GM19043 (cell line): ENCODE data around the gene MAB21L2.

Experiments used
- ATAC-seq: cut with Tn5 transposase; IDR thresholded peaks from one replicate; pipeline ENCODE4 v1.9.1; 2021; ENCODE audit warnings: low read depth; ENCODE audit not compliant: unreplicated experiment

The MAB21L2 gene

DNA sequence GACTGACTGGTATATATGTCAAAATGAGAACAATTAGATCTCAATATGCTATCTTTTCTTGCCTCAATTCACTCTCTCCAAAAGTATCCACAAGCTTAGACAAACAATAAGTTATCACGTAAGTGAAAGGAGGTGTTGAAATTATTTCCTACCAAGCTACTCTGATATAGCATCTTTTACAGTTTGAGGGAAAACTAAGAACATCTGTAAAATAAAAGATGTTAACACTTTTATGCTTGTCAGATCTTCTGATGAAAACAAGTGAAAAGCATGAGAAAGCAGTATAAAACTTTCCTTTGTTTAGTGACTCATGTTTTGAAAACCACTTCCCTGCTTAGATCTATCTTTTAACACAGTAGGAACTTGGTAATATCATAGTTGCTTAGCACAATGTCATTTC lies 8.4 kb upstream of the MAB21L2 start:
- no peak for ATAC-seq

DNA sequence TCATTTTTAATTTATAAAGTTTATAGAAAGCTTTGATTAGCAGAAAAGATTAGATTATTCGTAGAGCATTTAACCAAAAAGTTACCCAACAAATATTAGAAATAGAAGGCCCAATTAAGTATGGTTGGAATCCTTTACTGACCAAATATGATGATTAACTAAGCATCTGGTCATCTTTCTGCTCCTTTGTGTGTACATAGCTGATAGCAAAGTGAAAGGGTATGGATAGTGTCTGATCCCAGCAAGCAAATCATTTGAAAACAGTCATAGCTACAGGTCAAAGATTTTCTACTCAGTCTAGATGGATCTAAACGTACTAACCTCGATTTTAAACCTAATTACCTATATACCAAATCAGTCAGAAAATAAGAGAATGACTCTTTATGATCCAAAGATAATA lies 7.3 kb upstream of the MAB21L2 start:
- ATAC-seq, result no peak

DNA sequence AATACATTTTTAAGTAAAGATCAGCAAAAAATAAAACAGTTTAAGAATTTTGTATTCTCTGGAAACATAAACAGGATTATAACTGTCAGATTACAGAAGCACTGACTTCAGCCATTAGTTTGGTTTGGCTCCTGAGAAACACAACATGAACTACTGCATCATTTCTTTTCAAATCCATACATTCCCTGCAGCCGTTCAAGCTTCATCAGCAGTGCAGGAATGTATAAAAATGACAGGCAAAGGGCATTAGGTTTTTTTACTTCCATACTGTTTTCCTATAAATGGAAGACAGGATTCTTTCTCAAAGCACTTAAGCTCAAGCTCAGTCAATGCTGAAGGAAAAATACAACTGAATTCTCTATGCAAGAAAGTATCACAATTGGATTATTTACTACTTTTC lies 4.2 kb upstream of the MAB21L2 start:
- no peak for ATAC-seq

DNA sequence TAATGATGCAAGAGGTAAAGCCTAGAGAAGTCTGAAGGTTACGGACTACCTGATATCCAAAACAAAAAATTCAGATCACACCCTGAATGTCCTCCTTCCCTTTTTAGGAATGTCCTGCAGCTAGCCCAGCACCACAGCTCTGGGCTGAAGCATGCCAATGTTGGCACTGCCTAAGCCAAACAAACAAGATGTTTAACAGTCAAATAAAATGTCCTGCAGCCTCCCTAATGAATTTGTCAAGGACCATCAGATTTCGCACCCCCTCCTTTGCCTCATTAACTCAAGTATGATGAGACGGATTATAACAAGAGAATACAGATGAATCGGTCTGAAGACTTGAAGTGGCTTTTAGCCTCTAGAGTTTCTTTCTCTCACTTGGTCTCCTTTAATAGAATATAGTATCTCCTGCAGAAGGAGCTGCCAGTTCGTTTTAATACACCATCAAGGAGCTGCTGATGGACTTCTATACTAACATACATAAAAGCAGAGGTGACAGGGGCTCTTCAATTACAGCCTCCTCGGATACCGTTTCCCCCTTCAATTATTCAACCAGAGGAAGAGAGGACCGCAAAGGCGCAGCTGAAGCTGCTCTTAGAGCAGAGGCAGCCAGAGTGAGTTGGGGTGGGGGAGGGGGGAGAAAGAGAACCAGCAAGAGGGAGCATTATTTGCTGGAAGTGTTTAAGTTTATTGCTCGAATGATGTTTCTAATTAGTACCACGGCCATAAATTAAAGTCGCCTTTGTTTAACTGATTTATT lies 3.0 kb upstream of the MAB21L2 start:
- ATAC-seq, result no peak

DNA sequence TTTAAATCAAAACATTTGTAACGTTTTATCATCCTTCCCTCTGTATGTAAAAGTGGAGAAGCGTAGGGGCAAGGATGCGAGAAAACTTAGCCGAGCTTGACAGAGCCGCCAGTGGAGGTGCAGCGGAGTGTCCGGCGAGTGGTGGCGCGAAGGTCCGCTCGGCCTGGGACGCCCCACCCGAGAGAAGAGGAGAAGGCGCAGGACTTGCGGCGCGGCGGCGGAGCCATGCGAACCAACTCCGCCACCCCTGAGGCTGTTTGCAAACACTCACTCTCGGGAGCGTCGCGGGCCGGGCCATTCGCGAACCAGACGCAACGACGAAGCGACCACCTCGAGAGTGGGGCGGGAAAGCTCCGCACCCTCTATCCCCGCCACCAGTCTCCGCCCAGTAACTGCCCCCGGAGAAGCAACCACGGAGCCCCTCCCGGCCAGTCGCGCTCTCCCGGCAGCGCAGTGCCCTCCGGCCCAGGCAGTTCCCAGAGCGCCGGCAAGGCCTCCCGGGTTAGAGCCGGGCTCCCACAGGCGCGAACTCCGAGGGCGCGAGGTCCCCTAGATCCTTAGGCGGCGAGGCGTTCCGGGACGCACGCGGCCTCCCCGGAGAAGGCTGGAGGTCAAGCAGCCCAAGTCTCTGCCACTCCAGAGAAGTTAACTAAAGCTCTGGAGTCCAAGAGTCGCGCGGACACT lies 2.3 kb upstream of the MAB21L2 start:
- ATAC-seq, result no peak

DNA sequence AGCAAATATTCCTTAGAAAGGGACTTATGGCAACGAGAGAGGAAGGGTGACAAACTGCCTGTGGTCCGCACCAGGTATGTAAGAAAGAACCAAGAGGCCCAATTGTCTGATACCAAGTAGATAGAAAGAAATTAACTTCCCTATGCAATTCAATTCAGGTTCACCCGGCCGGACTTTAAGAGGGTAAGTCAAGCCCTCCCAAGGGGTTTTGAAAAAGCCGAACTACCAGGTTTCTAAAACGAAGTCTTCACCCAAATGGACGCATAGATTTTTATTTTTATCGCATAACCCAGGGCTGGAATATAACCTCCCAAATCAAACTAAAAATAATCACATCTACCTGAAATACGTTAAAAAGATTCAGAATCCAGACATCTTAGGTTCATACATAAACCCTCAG lies 1.6 kb upstream of the MAB21L2 start:
- no peak for ATAC-seq

DNA sequence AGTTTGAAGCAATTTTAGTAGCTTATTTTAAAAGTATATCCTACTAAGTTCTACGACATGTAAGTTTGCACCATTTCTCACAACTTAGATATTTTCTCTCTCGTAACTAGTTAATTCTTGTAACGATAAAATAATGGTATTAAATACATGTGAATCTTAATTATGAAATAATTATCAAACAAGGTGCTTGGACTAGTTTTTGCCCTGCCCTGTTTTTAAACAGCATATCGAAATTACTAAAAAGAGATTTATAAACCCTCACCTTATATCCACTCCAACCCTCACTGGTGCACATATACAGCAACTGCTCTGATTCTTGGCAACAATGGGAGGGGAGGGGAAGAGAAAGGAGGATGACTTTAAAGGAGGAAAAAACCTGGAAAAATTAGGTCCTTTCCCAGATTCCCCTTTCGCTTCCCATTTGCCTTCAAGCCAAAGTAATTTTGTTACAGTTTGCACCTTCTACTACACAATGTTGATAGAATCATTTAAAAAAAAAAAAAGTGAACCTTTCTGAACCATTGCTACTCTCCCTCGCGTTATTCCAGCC lies 820 bp upstream of the MAB21L2 start:
- ATAC-seq, result no peak

DNA sequence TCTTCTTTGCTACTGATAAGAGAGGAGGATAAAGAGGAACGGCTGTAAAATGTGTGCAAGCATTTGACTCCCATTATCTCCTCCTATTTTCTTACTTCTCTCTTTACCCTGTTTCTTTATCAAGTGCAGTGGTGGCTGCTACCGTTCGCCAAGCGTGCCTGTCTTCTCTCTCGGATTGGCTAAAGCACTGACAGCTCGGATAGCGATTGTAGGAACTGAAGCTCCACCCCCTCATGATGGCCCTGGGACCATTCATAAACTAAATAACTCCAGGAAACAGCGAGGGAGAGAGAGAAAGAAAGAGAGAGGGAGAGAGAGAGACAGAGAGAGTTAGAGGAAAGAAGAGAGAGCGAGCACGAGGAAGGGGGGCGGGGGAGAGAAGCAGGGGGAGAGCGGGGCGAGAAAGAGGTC lies 305 bp upstream of the MAB21L2 start:
- ATAC-seq, result no peak

DNA sequence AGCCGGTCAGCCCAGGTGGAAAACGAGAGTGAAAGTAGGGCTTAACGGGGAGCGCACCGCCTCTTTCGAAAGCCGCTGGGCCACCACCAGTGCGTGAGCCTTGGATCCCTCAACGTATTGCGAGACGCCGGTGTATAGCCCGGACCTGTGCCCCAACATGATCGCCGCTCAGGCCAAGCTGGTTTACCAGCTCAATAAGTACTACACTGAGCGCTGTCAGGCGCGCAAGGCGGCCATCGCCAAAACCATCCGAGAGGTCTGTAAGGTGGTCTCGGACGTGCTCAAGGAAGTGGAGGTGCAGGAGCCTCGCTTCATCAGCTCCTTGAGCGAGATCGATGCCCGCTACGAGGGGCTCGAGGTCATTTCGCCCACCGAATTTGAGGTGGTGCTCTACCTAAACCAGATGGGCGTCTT lies 929 bp downstream of the MAB21L2 start:
- ATAC-seq, result no peak

DNA sequence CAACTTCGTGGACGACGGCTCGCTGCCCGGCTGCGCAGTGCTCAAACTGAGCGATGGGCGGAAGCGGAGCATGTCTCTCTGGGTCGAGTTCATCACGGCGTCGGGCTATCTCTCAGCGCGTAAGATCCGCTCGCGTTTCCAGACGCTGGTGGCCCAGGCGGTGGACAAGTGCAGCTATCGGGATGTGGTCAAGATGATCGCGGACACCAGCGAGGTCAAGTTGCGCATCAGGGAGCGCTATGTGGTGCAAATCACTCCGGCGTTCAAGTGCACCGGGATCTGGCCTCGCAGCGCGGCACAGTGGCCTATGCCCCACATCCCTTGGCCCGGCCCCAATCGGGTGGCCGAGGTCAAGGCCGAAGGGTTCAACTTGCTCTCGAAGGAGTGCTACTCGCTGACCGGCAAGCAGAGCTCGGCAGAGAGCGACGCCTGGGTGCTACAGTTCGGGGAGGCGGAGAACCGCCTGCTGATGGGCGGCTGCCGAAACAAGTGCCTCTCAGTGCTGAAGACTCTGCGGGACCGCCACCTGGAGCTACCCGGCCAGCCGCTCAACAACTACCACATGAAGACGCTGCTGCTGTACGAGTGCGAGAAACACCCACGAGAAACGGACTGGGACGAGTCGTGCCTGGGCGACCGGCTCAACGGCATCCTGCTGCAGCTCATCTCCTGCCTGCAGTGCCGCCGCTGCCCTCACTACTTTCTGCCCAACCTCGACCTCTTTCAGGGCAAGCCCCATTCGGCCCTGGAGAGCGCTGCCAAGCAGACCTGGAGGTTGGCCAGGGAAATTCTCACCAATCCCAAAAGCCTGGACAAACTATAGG lies 1.5 kb downstream of the MAB21L2 start:
- no peak for ATAC-seq

DNA sequence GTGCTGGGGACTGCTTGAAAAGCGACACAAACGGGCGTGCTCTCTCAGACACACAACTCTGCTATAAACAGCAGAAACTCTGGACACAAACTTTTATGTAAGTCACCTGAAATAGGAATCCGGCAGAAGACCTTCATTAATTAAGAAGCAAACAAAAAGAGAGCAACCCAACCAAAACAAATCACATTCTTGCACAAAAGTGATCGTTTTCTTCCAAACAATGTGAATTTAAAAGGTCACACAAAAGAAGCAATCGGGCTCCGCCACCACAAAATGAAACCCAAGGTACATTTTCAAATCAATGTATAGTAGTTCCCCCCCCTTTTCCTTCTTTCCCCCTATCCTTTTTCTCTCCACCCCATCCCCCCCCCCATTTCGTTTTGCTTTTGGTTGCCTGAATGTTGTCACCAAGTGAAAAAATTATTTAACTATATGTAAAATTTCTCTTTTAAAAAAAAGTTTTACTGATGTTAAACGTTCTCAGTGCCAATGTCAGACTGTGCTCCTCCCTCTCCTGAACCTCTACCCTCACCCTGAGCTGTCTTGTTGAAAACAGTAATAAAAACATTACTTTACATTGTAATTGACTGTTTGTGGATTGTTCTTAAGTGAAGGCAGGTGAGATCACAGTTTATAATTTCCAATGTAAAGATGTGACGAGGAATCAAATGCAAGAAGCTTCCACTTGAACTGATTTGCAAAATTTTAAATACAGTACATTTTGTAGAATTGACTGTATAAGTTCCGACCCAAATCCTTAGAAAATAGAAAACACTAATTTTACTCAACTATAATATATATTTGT lies 2.4 kb downstream of the MAB21L2 start:
- ATAC-seq, result no peak

DNA sequence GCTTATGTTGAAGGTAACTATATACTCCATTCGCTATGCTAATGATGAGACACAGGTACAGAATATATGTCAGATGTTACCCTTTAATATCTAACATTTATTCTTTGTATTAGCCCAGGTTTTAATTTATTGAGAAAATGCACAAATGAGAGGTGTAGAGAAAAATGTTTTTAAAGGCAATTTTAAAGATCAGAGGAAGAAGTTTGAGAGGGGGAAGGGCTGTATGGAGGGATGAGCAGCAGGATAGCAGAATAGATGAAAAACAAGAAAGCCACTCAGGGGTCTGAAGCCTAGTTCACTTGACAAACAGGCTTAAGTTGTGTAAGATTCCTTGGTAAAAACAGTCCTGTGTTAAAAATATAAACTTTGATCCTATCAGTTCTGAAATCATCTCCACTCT lies 3.7 kb downstream of the MAB21L2 start:
- no peak for ATAC-seq

DNA sequence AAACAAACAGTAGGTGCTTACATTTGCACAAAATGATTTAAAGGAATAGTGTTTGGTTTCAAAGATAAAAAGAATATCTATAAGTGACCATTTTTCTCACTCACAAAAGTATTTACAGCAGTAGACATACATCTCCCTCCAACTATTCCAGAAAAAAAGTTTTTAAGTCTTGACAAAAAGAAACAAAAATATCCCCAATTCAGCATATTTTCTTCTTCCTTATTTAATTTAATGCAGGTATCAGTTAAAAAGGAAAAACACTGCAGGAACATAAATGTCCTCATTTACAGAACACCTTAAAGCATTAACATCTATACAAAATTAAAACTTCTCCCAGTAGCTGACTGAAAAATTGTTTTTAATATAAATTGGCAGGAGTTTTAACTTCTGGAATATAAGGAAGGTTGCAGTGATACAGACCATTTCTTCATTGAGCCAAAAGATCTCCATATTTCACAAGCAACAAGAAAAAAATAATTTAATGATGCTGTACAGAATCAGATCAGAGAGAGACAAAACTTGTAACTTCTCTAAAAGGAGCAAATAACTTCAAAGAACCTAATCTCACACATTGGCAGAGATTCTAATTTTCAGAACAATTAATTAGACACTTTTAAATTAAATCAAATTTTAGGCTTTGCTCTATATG lies 4.3 kb downstream of the MAB21L2 start:
- ATAC-seq, result no peak

DNA sequence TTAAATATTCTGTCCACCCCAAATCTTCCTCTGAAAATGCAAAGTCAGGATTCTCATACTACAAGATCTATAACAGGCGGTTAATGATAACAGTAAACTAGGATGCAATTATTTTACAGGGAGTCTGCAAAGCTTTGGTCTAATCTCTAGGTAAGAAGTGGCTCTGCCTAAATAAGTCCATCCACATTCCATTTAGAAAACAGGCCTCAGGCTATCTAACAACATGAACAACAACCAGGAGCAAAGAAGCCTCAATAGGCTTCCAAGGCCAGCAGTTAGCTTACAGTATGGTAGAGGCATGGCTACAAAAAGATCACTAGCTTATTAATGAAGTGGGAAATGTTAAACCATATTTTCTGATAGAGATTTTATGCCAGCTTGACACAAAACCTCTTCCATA lies 6.4 kb downstream of the MAB21L2 start:
- no peak for ATAC-seq

DNA sequence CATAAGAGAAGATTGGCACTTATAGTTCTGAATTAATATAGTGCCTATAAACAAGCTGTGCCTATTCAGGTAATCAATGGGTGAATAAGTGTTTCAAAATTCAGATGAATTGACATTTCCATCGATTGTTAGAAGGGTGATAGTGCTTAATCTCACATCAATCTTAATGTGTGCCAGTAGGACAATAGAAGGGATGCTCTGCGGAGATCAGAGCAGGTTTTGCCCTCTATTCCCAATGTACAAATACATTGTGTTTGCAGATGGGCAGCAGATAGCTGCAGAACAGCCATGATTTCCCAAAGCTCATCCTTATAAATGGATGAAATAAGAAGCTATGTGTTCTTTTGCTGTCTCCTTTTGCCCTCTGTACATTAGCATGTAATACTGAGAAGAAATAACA lies 7.2 kb downstream of the MAB21L2 start:
- no peak for ATAC-seq

DNA sequence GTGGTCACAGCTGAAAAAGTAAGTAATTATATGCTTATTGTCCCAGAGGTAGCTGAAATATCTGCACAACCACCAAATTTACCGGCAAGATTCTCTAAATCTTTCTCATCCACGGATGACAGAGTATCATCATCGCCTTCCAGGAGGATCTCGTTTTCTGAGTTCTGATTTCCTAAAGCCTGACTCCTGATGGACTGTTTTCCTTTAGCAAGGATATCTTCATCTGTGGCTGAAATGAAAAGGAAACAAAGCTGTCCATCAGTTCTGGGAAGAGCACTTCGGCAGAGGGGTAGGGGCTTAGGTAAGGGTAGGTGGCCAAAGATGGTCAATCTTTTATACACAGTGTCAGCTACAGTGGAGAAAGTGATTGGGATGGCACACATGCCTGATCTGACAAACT lies 8.7 kb downstream of the MAB21L2 start:
- no peak for ATAC-seq

DNA sequence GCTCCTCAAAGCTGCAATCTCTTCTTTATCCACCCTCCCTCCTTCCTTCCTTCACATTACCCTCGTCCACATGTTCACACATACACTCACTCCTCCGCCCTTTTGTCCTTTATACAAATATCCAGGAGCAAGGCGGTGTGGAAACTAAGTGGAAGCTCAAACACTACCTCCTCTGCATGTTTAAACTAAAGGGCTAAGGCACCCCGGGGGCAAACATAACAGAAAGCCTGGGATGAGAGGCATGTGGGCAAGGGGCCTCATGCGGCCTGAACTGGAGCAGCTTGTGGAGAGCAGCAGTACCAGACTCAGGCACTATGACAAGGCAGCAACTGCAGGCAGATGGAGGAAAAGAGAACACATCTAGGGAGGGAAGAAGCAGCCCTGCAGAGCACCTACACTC lies 9.5 kb downstream of the MAB21L2 start:
- no peak for ATAC-seq

DNA sequence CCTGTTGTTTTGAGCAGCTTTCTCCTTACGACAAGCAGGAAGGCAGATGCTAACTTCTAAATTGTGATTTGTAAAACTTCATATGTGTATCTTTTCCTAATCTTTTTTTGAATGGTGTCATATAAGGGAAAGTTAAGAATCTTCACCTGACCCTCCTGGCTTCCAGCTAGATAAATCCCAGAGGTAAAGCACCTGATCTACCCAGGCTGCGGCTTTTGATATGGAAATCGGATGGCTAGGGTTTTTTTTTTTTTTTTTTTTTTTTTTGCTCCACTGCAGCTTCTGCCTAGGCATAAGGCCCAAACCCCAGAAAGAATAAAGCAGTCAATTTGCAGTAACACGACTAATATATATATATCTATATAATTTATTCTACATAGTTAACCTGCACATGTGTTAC lies 10.0 kb downstream of the MAB21L2 start:
- no peak for ATAC-seq

DNA sequence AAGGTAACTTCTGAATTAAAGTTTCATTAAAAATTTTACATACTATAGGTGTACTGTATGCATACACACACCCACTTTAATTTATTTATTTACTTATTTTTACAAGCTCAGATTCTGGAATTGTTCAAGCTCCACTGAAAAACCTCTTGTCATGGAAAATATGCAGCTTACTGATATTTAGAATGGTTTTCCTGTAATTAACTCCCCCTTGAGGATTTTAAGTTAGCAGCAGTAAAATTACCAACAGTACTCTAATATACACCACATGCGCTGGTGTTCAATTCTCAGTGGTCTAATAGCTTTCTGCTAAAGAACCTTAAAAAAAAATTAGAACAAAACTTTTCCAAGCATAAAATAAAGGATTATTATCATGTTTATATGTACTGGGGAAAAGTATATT lies 12.0 kb downstream of the MAB21L2 start:
- ATAC-seq, result no peak

DNA sequence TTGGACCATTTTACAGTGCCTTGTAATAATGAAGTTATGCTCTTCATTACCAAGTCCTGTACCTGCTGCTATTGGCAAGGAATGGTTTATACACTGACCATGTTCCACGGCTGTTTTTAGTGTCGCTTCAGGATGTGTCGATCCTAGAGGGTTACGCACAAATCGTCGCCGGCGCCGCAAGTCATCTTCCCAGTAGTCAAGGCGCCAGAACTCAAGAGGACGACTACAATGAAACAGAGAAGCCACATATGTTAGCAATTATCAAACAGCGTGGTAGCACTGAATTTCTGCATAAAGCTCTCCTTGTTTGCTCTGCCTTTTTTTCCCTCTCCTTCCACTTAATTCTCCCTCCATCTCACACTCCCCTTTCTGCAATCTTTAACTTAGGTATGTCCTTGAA lies 17.0 kb downstream of the MAB21L2 start:
- ATAC-seq, result no peak
